Astrocyte of the cerebellum (primary cell): ENCODE data around the gene PYGM.
"Not testable (repeated sequence)": the region's sequence is repeated elsewhere in the genome, so short reads cannot be mapped to it uniquely, and the experiment has no call there.

Experiments used
- DNase-seq: peaks from one replicate; pipeline ENCODE4 v3.0.0-alpha.2; 2011; ENCODE audit warnings: low read depth
- H3K4me3 ChIP-seq: 2 replicates; pipeline ENCODE4 v1.5.1; 2011; ENCODE audit warnings: mild to moderate bottlenecking, low read depth, low read length, moderate library complexity
- in situ Hi-C: cut with HindIII; loops from 2 replicates; pipeline ENCODE4 v1.10.0; 2017; ENCODE audit warnings: low sequenced_read_pairs
- TF ChIP-seq, protein P1 (sequence below): IDR thresholded peaks from 2 replicates; pipeline ENCODE4 v1.5.1; 2012; ENCODE audit warnings: low read length, low read depth, moderate library complexity, mild to moderate bottlenecking; ENCODE audit errors: missing control alignments

The PYGM gene

DNA sequence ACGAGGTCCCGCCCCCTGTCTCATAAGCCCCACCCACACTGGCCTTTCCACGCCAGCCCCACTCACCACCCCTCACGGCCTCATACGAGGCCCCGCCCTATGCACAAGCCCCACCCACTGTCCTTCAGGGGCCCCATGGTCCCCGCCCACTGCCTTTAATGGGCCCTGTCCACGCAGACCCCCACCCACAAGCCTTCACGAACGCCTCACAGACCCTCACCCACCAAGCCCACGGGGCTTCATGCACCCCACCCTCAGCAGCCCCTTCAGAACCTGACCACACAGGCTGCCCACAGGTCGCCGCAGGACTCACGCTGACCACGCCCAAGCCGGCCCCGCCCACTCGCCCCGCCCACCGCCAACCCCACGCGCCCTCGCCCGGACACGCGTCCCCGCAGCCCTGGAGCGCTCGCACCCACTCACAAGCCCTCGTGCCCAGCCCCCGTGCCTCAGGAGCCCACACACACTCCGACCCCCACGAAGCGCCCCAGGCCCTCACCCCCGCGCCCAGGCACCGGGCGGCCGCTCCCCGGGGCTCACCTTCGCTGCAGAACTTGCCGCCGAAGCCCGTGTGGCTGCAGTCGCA lies 47.3 kb downstream of the PYGM start:
- no peak overlapping the region for H3K4me3 ChIP-seq
- in situ Hi-C loops = loop anchor here (10.0 kb wide), 1 partner anchor 62 kb away; the partner anchor contains the start of gene SF1

DNA sequence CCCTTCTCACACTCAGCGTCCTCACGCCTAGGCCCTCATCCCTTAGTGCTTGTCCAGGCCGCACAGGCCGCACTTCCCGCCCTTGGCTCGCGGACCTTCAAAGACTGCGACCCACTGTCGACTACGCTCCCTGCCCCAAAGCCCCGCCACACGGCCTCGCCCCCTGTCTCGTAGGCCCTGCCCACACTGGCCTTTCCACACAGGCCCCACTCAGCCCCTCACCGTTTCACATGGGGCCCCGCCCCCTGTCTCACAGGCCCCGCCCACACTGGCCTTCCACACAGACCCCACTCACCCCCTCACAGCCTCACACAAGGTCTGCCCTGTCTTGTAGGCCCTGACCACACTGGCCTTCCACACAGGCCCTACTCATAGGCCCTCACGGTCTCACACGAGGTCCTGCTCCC lies 47.8 kb downstream of the PYGM start:
- TF ChIP-seq, protein P1, sequence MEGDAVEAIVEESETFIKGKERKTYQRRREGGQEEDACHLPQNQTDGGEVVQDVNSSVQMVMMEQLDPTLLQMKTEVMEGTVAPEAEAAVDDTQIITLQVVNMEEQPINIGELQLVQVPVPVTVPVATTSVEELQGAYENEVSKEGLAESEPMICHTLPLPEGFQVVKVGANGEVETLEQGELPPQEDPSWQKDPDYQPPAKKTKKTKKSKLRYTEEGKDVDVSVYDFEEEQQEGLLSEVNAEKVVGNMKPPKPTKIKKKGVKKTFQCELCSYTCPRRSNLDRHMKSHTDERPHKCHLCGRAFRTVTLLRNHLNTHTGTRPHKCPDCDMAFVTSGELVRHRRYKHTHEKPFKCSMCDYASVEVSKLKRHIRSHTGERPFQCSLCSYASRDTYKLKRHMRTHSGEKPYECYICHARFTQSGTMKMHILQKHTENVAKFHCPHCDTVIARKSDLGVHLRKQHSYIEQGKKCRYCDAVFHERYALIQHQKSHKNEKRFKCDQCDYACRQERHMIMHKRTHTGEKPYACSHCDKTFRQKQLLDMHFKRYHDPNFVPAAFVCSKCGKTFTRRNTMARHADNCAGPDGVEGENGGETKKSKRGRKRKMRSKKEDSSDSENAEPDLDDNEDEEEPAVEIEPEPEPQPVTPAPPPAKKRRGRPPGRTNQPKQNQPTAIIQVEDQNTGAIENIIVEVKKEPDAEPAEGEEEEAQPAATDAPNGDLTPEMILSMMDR = no peak
- no peak for DNase-seq
- H3K4me3 ChIP-seq = no peak overlapping the region
- in situ Hi-C loops = loop anchor here (10.0 kb wide), 1 partner anchor 63 kb away; the partner anchor contains the start of gene SF1

More for the DNA sequence above, 47.3 kb downstream of the PYGM start:
- TF ChIP-seq, protein P1 = no peak
- no peak for DNase-seq

DNA sequence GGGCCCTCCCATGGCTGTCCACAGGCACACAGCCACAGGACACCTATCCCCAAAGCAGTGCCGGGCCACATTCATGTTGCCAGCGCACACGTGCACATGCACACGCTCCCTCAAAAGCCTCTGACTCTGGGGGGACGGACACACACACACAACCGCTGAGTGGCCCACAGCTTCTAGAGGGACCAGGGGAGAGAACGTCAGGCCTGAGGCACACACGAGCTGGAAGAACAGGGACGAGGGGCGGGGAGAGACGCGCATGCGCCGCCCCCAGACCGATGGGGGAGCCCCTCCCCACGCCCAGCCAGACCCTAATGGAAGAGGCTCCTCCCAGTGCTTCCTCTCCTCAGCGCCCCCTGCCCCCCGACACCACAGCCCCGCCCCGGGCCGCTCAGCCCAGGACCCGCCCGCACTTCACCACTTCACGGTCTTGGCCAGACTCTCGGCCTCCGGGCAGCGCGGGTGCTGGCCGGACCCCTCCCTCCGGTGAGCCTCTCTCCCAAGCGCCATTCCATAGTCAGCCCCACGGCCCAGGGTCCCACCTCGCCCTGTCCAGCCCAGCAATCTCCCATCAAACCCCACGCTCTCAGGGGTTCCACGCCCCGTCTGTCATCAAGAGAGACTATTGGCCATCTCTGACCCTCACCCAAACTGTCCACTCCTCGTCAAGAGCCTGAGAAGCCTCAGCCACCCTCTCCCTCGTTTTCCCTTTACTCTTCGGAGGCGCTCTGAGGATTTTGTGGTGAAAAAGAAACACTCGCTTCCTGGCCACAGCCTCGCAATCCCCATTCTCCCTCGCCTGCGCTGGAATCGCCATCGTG lies 48.4 kb downstream of the PYGM start:
- in situ Hi-C loops = loop anchor here (10.0 kb wide), 1 partner anchor 63 kb away; the partner anchor contains the start of gene SF1
- DNase-seq = no peak
- TF ChIP-seq, protein P1 = no peak
- no peak overlapping the region for H3K4me3 ChIP-seq

DNA sequence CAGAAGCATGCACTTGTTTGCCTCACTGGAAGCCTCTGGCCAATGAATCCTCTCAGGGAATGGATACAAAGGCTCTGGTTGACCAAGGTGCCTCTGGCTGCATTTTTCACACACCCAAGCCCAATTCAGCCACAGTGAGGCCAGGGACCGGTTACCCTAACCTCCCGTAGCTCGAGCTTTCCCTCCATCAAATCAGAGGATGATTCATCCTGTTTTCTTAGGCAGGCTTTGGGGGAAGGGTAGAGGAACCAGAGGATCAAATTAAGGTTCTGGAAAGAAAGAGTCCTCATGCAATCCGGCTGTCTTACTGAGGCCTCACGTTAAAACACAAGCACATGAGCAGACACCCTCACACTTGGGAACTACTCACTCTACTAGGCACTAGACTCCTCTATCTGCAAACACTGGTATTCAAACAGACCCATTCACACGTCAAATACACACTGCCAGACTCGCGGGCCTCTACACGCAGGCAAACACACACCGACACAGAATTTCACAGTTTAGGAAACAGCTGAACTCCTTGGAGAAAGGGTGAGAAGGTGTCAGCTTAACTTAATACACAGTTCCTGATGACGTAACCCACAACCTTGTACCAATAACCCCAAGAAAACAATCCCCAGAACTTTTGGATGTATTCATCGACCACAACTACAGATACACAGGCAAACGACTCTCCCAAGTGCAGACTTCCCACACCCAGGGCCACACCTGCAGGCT lies 49.2 kb downstream of the PYGM start:
- TF ChIP-seq, protein P1 = no peak
- H3K4me3 ChIP-seq = no peak overlapping the region
- in situ Hi-C loops = loop anchor here (10.0 kb wide), 1 partner anchor 64 kb away; the partner anchor contains the start of gene SF1

DNA sequence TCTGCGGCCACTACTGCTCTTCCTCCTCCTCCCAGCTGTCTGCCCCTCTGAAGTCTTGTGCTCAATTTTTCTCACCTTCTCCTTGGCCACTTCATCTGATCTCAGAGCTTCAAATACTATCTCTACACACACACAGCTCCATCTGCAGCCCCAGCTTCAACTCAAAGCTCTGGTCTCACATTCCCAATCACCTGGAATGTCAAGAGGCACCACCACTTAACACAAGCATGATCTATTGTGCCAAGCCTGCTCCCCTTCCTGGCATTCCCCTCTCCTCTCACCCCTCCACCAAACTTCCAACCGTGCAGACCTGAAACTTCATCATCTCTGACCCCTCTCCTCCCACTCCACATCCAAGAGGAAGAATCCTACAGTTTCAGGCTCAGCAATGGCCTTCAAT lies 54.3 kb downstream of the PYGM start:
- TF ChIP-seq, protein P1 = no peak
- in situ Hi-C loops = no loop called here
- DNase-seq = no peak
- no peak overlapping the region for H3K4me3 ChIP-seq

More for the DNA sequence above, 49.2 kb downstream of the PYGM start:
- no peak for DNase-seq

DNA sequence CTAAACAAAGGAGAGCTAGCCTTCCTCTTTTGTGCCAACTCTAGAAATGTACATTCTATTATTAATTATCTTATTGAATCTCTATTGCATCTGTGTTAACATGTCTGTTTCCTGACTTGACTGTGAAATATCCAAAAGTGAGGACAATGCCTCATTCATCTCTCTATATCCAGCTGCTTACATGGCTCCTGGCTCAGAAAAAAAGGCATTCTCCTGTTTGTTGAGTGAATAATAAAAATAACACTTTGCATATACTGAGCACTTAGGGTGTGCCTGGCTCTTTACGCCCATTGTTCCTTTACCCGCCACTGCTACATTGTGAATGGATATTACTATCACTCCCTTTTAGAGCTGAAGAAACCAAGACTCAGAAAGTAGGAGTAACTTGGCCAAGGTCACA lies 56.7 kb downstream of the PYGM start:
- no peak for DNase-seq
- TF ChIP-seq, protein P1 = no peak
- H3K4me3 ChIP-seq = no peak overlapping the region
- in situ Hi-C loops = no loop called here

DNA sequence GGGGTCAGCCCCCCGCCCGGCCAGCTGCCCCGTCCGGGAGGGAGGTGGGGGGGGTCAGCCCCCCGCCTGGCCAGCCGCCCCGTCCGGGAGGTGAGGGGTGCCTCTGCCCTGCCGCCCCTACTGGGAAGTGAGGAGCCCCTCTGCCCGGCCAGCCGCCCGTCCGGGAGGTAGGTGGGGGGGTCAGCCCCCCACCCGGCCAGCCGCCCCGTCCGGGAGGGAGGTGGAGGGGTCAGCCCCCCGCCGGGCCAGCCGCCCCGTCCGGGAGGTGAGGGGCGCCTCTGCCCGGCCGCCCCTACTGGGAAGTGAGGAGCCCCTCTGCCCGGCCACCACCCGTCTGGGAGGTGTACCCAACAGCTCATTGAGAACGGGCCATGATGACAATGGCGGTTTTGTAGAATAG lies 57.8 kb downstream of the PYGM start:
- in situ Hi-C loops, H3K4me3 ChIP-seq, DNase-seq: not testable (repeated sequence)
